ENCODE results near the gene KCNAB2.

DNA sequence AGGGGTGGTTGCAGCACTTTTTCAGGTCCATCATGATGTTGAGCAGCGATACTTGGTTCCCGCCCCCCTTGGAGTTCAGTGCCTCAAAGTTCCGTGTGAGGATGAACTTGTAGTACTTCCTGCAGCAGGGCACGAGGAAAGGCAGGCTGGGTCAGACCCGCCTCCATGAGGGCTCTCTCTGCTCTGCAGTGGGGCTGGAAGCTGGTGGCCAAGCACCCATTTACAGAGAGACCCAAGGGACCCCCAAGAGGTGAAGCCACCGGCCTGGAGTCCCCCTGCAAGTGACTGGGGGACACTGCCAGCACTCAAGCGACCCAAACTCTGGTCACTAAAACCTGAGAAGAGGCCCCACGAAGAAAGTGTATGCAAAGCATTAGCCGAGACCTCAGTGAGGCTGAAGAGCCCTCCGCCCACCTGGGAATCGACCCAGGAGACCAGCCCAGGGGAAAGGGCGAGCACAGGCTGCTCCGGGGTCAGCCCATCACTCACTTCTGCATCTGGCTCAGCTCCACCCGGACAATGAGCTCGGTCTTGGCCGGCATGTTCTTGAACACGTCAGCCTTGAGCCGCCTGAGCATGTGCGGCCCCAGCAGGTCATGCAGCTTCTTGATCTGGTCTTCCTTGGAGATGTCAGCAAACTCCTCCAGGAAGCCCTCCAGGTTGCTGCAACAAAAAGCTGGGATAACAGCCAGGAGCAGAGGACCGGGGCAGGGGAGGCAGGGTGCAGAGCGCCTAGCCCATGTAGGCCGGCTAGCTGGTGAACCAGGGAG lies 89.2 kb downstream of the KCNAB2 start:
- TF ChIP-seq CTCF (IDR thresholded peaks at IDR 0.05; ENCODE audit: low read length) (no peak), EZH2 (IDR thresholded peaks at IDR 0.05; ENCODE audit: borderline replicate concordance, low read length) (no peak)
